Measurements from ENCODE around the gene HPSE2.

HPSE2 gene

DNA sequence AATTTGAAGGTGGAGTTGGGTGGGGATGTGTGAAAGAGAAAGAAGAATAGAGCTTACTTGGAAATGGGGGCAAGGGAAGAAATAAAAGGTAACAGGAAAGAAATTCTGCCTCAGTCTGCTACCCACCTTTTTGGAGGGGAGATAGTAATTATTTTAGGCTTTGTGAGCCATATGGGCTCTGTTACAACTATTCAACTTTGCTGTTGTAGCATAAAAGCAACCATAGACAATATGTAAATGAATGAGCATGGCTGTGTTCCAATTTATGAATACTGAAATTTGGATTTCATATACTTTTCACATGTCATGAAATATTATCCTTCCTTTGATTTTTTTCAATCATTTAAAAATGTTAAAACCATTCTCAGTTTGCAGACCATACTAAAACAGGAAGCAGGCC lies 176.9 kb downstream of the HPSE2 start:
- H3K79me2 ChIP-seq (ENCODE audit: control insufficient read depth, insufficient read depth, low read length): no peaks in the 10 kb centered on the region
- H3K56ac ChIP-seq (ENCODE audit: low read length): no peak overlapping the region
- no peak overlapping the region for H3K4me3 ChIP-seq (ENCODE audit: low read length)
- H3K36me3 ChIP-seq (ENCODE audit: control insufficient read depth, insufficient read depth, low read length): no peaks in the 10 kb centered on the region
- H3K27me3 ChIP-seq (ENCODE audit: insufficient read depth, low read length, poor library complexity): no peaks in the 10 kb centered on the region
- H3K4me1 ChIP-seq (ENCODE audit: control insufficient read depth, low read depth, low read length): no peaks in the 10 kb centered on the region
- DNase-seq: no peak
- H3K4me2 ChIP-seq (ENCODE audit: low read length): no peak overlapping the region
- no peak overlapping the region for H2AK5ac ChIP-seq (ENCODE audit: low read length)
- no peak overlapping the region for H4K8ac ChIP-seq (ENCODE audit: low read depth, low read length)
- no peak overlapping the region for H3K4ac ChIP-seq (ENCODE audit: low read depth, low read length)
- no peak overlapping the region for H2BK15ac ChIP-seq (replicated peaks; ENCODE audit: low read depth)
- no peak overlapping the region for H4K5ac ChIP-seq (ENCODE audit: low read length)
- H2BK5ac ChIP-seq (ENCODE audit: low read length): no peak overlapping the region
- H3K23ac ChIP-seq (ENCODE audit: low read length): no peak overlapping the region
- H2BK120ac ChIP-seq (ENCODE audit: low read depth, low read length): no peak overlapping the region
- H3K79me1 ChIP-seq (ENCODE audit: low read length): no peaks in the 10 kb centered on the region
- H3K9ac ChIP-seq (ENCODE audit: low read length): no peak overlapping the region
- H3K27ac ChIP-seq (ENCODE audit: low read depth, low read length): no peak overlapping the region
- no peak overlapping the region for H3K18ac ChIP-seq (ENCODE audit: low read length)

- Histone ChIP-seq H3K23ac (ENCODE audit: low read length) (no peak overlapping the region), H3K36me3 (ENCODE audit: control insufficient read depth, insufficient read depth, low read length) (no peaks in the 10 kb centered on the region), H4K5ac (ENCODE audit: low read length) (no peak overlapping the region), H3K4me2 (ENCODE audit: low read length) (no peak overlapping the region), H3K4me3 (ENCODE audit: low read length) (no peak overlapping the region), H3K9ac (ENCODE audit: low read length) (no peak overlapping the region), H2BK5ac (ENCODE audit: low read length) (no peak overlapping the region), H3K79me2 (ENCODE audit: control insufficient read depth, insufficient read depth, low read length) (no peaks in the 10 kb centered on the region), H2BK15ac (replicated peaks; ENCODE audit: low read depth) (no peak overlapping the region), H3K4me1 (ENCODE audit: control insufficient read depth, low read depth, low read length) (no peaks in the 10 kb centered on the region), H4K8ac (ENCODE audit: low read depth, low read length) (no peak overlapping the region), H3K79me1 (ENCODE audit: low read length) (no peaks in the 10 kb centered on the region), H3K18ac (ENCODE audit: low read length) (no peak overlapping the region), H3K27me3 (ENCODE audit: insufficient read depth, low read length, poor library complexity) (no peaks in the 10 kb centered on the region), H2AK5ac (ENCODE audit: low read length) (no peak overlapping the region), H3K27ac (ENCODE audit: low read depth, low read length) (no peak overlapping the region), H3K56ac (ENCODE audit: low read length) (no peak overlapping the region), H2BK120ac (ENCODE audit: low read depth, low read length) (no peak overlapping the region), H3K4ac (ENCODE audit: low read depth, low read length) (no peak overlapping the region)
- no peak for DNase-seq
- no CpG with 5 or more reads among the region's 4 CpGs for WGBS (ENCODE audit: extremely low coverage, insufficient coverage, low lambda C conversion rate)
Measured at GRCh38 chr10:99057936-99058690, 177.5 kb downstream of the HPSE2 start.

GRCh38 chr10:99045671-99046070 lies 190.0 kb downstream of the HPSE2 start:
- Histone ChIP-seq H3K4me3 (ENCODE audit: low read length) (no peak overlapping the region), H3K4ac (ENCODE audit: low read depth, low read length) (no peak overlapping the region), H2AK5ac (ENCODE audit: low read length) (no peak overlapping the region), H3K79me1 (ENCODE audit: low read length) (no peaks in the 10 kb centered on the region), H3K18ac (ENCODE audit: low read length) (no peak overlapping the region), H3K36me3 (ENCODE audit: control insufficient read depth, insufficient read depth, low read length) (no peaks in the 10 kb centered on the region), H3K79me2 (ENCODE audit: control insufficient read depth, insufficient read depth, low read length) (no peaks in the 10 kb centered on the region), H4K5ac (ENCODE audit: low read length) (no peak overlapping the region), H3K27me3 (ENCODE audit: insufficient read depth, low read length, poor library complexity) (no peaks in the 10 kb centered on the region), H3K9ac (ENCODE audit: low read length) (no peak overlapping the region), H3K23ac (ENCODE audit: low read length) (no peak overlapping the region), H2BK15ac (replicated peaks; ENCODE audit: low read depth) (no peak overlapping the region), H3K56ac (ENCODE audit: low read length) (no peak overlapping the region), H3K4me2 (ENCODE audit: low read length) (no peak overlapping the region), H4K8ac (ENCODE audit: low read depth, low read length) (no peak overlapping the region), H2BK120ac (ENCODE audit: low read depth, low read length) (no peak overlapping the region), H2BK5ac (ENCODE audit: low read length) (no peak overlapping the region), H3K4me1 (ENCODE audit: control insufficient read depth, low read depth, low read length) (no peaks in the 10 kb centered on the region), H3K27ac (ENCODE audit: low read depth, low read length) (no peak overlapping the region)
- no peak for DNase-seq

DNA sequence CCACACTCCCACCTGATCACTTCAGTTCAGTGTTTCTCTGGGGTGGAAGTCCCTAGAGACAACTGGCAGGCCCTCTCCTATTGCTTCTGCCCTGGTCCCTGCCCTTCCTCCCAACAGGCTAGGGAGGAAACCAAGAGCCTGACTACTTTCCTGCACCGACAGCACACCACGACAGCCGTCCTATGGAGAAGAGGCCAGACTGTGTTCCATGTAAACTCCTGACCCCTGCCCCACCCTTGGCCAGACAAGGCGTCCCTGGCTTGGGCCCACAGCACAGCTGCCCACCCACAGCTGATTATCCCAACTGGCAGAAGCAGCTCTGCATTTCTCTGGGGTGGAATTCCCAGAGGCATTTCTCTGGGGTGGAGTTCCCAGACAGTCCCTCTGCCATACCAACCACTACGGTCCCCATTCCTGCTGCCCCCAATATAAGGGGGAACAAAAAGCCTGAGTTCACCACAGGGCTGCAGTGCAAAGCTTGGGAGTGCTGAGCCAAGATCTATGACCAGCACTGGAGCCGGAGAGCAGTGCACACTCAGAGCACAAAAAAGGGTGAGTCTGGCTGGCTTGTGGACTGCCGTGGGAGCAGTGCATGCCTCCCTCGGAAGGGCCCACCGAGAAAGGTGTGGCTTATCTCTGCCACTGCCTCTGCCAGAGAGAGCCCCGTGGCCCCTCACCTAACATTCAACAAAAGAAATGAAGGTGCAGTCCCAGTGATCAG lies 193.4 kb downstream of the HPSE2 start:
- no peak for DNase-seq
- H3K4ac ChIP-seq (ENCODE audit: low read depth, low read length): no peak overlapping the region
- H3K4me3 ChIP-seq (ENCODE audit: low read length): no peak overlapping the region
- H3K27me3 ChIP-seq (ENCODE audit: insufficient read depth, low read length, poor library complexity): no peaks in the 10 kb centered on the region
- no peak overlapping the region for H2AK5ac ChIP-seq (ENCODE audit: low read length)
- H3K79me2 ChIP-seq (ENCODE audit: control insufficient read depth, insufficient read depth, low read length): no peaks in the 10 kb centered on the region
- no peak overlapping the region for H3K56ac ChIP-seq (ENCODE audit: low read length)
- no peak overlapping the region for H3K18ac ChIP-seq (ENCODE audit: low read length)
- no peaks in the 10 kb centered on the region for H3K79me1 ChIP-seq (ENCODE audit: low read length)
- no peaks in the 10 kb centered on the region for H3K36me3 ChIP-seq (ENCODE audit: control insufficient read depth, insufficient read depth, low read length)
- WGBS (ENCODE audit: extremely low coverage, insufficient coverage, low lambda C conversion rate): no CpG with 5 or more reads among the region's 10 CpGs
- no peaks in the 10 kb centered on the region for H3K4me1 ChIP-seq (ENCODE audit: control insufficient read depth, low read depth, low read length)
- H4K8ac ChIP-seq (ENCODE audit: low read depth, low read length): no peak overlapping the region
- H4K5ac ChIP-seq (ENCODE audit: low read length): no peak overlapping the region
- H3K9ac ChIP-seq (ENCODE audit: low read length): no peak overlapping the region
- no peak overlapping the region for H2BK15ac ChIP-seq (replicated peaks; ENCODE audit: low read depth)
- H3K4me2 ChIP-seq (ENCODE audit: low read length): no peak overlapping the region
- no peak overlapping the region for H3K23ac ChIP-seq (ENCODE audit: low read length)
- H2BK120ac ChIP-seq (ENCODE audit: low read depth, low read length): no peak overlapping the region
- H3K27ac ChIP-seq (ENCODE audit: low read depth, low read length): no peak overlapping the region
- H2BK5ac ChIP-seq (ENCODE audit: low read length): no peak overlapping the region

DNA sequence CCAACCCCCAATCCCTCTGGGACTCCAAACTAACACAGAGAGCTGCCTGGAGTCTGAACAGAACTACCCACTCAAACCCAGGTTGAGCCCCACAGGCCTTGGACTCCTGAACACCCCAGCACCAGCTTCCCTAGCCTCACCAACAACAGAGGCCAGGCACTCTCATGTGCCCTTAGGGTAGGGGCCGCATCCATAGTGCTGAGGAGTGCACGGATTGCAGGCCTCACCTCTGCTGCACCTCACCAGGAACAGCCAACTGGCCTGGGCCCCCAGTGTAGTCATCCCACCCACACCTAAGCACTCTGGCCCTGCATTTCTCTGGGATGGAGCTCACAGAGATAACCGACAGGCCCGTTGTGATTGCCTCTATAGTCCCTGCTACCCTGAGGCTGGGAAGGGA lies 194.2 kb downstream of the HPSE2 start:
- no peaks in the 10 kb centered on the region for H3K36me3 ChIP-seq (ENCODE audit: control insufficient read depth, insufficient read depth, low read length)
- H3K4ac ChIP-seq (ENCODE audit: low read depth, low read length): no peak overlapping the region
- H2AK5ac ChIP-seq (ENCODE audit: low read length): no peak overlapping the region
- H3K79me2 ChIP-seq (ENCODE audit: control insufficient read depth, insufficient read depth, low read length): no peaks in the 10 kb centered on the region
- no peaks in the 10 kb centered on the region for H3K79me1 ChIP-seq (ENCODE audit: low read length)
- no peak overlapping the region for H3K4me3 ChIP-seq (ENCODE audit: low read length)
- H3K4me2 ChIP-seq (ENCODE audit: low read length): no peak overlapping the region
- no peaks in the 10 kb centered on the region for H3K4me1 ChIP-seq (ENCODE audit: control insufficient read depth, low read depth, low read length)
- no peak overlapping the region for H3K56ac ChIP-seq (ENCODE audit: low read length)
- H4K8ac ChIP-seq (ENCODE audit: low read depth, low read length): no peak overlapping the region
- no peak overlapping the region for H3K9ac ChIP-seq (ENCODE audit: low read length)
- no peak overlapping the region for H4K5ac ChIP-seq (ENCODE audit: low read length)
- H3K27me3 ChIP-seq (ENCODE audit: insufficient read depth, low read length, poor library complexity): no peaks in the 10 kb centered on the region
- H2BK15ac ChIP-seq (replicated peaks; ENCODE audit: low read depth): no peak overlapping the region
- H2BK120ac ChIP-seq (ENCODE audit: low read depth, low read length): no peak overlapping the region
- no peak overlapping the region for H2BK5ac ChIP-seq (ENCODE audit: low read length)
- DNase-seq: no peak
- no peak overlapping the region for H3K18ac ChIP-seq (ENCODE audit: low read length)
- no peak overlapping the region for H3K23ac ChIP-seq (ENCODE audit: low read length)
- no peak overlapping the region for H3K27ac ChIP-seq (ENCODE audit: low read depth, low read length)
- WGBS (ENCODE audit: extremely low coverage, insufficient coverage, low lambda C conversion rate): no CpG with 5 or more reads among the region's 4 CpGs

- Histone ChIP-seq H3K56ac (ENCODE audit: low read length) (no peak overlapping the region), H3K79me1 (ENCODE audit: low read length) (no peaks in the 10 kb centered on the region), H3K36me3 (ENCODE audit: control insufficient read depth, insufficient read depth, low read length) (no peaks in the 10 kb centered on the region), H3K9ac (ENCODE audit: low read length) (no peak overlapping the region), H3K4ac (ENCODE audit: low read depth, low read length) (no peak overlapping the region), H4K8ac (ENCODE audit: low read depth, low read length) (no peak overlapping the region), H3K23ac (ENCODE audit: low read length) (no peak overlapping the region), H3K4me3 (ENCODE audit: low read length) (no peak overlapping the region), H2BK5ac (ENCODE audit: low read length) (no peak overlapping the region), H3K27me3 (ENCODE audit: insufficient read depth, low read length, poor library complexity) (no peaks in the 10 kb centered on the region), H3K4me1 (ENCODE audit: control insufficient read depth, low read depth, low read length) (no peaks in the 10 kb centered on the region), H2BK15ac (replicated peaks; ENCODE audit: low read depth) (no peak overlapping the region), H2AK5ac (ENCODE audit: low read length) (no peak overlapping the region), H3K4me2 (ENCODE audit: low read length) (no peak overlapping the region), H3K18ac (ENCODE audit: low read length) (no peak overlapping the region), H3K79me2 (ENCODE audit: control insufficient read depth, insufficient read depth, low read length) (no peaks in the 10 kb centered on the region), H2BK120ac (ENCODE audit: low read depth, low read length) (no peak overlapping the region), H4K5ac (ENCODE audit: low read length) (no peak overlapping the region), H3K27ac (ENCODE audit: low read depth, low read length) (no peak overlapping the region)
- no CpG with 5 or more reads among the region's 9 CpGs for WGBS (ENCODE audit: extremely low coverage, insufficient coverage, low lambda C conversion rate)
- no peak for DNase-seq
Measured at GRCh38 chr10:99013885-99014284, 221.8 kb downstream of the HPSE2 start.

Data from mesendoderm (in vitro differentiated cells).